ENCODE results near the gene OR13C2. TPM values are rescaled to one million over a fixed set of nuclear protein-coding genes. Genes with fewer than 3 reads are reported as not detected.
"Not testable (repeated sequence)": the region's sequence is repeated elsewhere in the genome, so short reads cannot be mapped to it uniquely, and the experiment has no call there.

Gene OR13C2, protein sequence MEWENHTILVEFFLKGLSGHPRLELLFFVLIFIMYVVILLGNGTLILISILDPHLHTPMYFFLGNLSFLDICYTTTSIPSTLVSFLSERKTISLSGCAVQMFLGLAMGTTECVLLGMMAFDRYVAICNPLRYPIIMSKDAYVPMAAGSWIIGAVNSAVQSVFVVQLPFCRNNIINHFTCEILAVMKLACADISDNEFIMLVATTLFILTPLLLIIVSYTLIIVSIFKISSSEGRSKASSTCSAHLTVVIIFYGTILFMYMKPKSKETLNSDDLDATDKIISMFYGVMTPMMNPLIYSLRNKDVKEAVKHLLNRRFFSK
- total RNA-seq = not detected

DNA sequence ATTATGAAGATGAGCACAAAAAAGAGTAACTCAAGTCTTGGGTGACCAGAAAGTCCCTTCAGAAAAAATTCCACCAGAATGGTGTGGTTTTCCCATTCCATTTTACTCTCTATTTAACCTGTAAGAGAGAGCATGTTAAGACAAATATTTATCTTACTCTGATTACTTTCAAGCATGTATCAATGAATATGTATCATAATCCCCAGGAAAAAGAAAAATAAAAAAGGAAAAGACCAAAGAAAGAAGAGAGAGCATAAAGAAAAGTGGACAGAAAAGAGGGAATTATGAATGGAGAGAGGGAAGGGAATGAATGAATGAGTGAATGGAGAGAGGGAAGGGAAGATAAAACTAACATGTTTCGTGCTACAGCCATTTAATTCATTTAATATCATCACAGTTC, at the start of gene OR13C2:
Gene OR13C2 (minus strand): TSS at position 101 of the 400 bp plus-strand sequence. CDS start 0 bp downstream, at position 101.
- POLR2A ChIA-PET, CTCF ChIA-PET: not testable (repeated sequence)

DNA sequence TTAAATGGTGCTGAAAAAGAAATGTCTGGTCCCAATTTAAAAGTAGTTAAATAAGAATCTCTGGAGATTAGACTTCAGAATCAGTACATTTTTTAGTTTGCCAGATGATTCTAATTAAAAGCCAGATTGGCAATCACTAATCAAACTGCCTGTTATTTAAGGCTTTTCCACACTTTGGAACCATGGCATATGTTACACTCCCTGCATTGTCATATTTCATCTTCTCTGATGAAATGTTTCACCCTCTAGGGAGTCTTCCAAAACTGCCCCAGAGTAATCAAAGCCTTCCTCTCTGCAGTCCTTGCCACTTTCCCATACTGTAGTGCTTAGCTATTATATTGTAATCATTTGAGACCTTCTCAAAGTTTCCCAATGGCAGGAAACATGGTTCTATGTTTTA, 30.0 kb upstream of the OR13C2 start:
- POLR2A ChIA-PET = no interaction called here

DNA sequence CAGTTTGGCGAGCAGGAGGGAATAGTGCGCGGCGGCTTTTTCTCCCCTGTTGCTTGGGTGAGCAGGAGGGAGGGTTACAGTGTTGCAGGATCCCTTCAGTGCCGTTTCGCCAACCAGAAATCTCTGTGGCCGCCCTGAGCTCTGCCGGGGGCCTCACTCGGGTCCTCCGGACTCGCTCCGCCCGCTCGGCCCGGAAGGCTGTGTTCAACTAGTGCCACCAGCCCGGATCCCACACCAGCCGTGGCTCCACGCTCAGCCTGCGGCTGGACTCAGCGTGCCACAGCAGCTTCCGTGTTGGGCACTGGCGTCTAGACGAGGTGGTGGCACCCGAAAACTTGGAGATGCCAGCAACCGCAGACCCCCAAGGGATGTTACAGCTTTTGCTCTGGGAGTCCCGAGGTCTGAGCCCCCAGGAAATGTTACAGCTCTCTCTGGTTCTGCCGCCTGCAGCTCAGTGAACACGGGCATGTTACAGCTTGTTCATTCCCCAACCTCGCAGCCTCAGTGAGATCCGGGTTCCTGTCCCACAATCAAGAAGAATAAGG, 28.6 kb upstream of the OR13C2 start:
- CTCF ChIA-PET = no interaction called here

More for the DNA sequence above, 30.0 kb upstream of the OR13C2 start:
- CTCF ChIA-PET = no interaction called here

DNA sequence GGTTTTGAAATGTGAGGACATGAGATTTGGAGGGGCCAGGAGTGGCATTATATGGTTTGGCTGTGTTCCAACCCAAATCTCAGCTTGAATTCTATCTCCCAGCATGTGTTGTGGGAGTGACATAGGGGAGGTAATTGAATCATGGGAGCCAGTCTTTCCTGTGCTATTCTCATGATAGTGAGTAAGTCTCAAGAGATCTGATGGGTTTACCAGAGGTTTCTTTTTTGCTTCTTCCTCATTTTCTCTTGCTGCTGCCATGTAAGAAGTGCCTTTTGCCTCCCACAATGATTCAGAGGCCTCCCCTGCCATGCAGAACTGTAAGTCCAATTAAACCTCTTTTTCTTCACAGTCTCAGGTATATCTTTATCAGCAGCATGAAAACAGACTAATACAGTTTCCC, 20.5 kb upstream of the OR13C2 start:
- CTCF ChIA-PET, POLR2A ChIA-PET: not testable (repeated sequence)

More for the DNA sequence above, 28.6 kb upstream of the OR13C2 start:
- POLR2A ChIA-PET = no interaction called here

DNA sequence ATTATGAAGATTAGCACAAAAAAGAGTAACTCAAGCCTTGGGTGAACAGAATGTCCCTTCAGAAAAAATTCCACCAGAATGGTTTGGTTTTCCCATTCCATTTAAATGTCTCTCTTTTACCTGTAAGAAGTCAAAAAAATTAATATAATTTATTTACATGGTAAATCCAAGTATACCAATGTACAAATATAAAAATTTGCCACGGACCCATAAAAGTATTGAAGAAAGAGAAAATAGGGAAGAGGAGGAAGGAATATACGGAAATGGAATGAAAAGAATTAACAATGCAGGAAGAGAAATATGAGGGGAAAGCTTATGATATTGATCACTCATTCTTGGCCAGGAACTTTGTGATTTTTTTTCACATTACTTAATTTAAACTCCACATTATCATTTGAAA, 12.7 kb upstream of the OR13C2 start, which contains the start of gene OR13C9:
Gene OR13C9 (minus strand): TSS at position 101 of the 400 bp plus-strand sequence. CDS start 0 bp downstream, at position 101.
- ChIA-PET POLR2A (no interaction called here), CTCF (no interaction called here)

DNA sequence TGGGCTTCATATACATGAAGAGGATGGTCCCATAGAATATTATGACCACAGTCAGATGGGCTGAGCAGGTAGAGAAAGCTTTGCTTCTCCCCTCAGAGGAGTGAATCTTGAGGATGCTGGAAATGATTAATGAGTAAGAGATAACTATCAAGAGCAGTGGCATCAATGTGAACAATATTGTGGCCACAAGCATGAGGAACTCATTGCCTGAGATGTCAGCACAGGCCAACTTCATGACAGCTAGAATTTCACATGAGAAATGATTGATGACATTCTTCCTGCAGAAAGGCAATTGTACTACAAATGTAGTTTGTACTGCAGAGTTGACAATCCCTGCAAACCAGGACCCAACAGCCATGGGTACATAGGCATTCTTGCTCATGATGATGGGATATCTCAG, 12.0 kb upstream of the OR13C2 start:
- ChIA-PET CTCF (no interaction called here), POLR2A (no interaction called here)

DNA sequence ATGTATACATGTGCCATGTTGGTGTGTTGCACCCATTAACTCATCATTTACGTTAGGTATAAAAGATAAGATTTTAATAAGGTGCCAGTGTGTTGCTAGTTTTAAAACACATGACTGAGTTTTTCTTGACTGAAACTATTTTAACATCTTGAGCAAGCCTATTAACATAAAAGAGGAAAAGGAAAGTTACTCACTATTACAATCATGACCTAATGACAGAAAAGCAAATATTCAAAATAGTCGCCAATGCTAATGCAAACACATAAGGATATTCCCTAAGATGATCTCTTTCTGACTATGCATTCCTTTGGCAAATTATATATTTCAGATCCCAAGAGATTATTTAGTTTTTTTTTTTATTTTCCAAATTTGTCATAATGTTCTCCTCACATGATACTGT, 5.8 kb upstream of the OR13C2 start:
- POLR2A ChIA-PET = no interaction called here
- CTCF ChIA-PET = no interaction called here

DNA sequence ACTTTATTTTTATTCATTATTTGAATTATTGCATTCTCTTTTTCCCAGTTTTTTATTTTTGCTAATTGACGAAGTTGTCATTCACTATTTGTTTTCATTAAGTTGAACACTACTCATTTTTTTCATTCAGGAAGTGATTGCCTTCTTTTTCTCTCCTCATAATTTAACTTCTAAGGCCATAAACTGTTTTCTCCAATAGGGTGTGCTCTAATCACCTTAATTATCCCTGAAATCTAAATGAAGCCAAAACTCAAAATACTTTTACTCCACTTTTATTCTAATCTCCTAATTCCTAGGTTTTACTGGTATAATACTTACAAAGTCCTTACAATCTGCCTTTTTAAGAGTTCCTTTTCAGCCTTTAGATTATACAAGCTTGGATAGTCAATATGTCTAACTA, 2.9 kb upstream of the OR13C2 start:
- CTCF ChIA-PET = no interaction called here
- POLR2A ChIA-PET = no interaction called here

DNA sequence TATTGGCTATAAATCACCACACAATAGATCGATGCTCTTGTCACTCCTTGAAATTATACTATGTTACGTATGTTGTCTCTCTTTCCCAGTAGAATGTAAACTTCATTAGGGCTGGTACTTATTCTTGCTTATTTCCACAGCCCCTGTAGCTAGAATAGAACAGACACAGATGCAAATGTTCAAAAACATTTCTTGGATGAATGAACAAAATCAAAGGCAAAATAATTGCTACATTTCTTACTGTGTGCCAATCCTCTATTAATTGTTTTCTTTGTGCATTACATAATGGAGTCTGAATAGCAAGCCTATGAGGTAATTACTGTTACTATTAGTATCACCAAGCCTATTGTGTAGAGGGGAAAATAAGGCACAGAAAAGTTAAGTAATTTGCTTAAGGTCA, 725 bp upstream of the OR13C2 start:
- ChIA-PET POLR2A (no interaction called here), CTCF (no interaction called here)

DNA sequence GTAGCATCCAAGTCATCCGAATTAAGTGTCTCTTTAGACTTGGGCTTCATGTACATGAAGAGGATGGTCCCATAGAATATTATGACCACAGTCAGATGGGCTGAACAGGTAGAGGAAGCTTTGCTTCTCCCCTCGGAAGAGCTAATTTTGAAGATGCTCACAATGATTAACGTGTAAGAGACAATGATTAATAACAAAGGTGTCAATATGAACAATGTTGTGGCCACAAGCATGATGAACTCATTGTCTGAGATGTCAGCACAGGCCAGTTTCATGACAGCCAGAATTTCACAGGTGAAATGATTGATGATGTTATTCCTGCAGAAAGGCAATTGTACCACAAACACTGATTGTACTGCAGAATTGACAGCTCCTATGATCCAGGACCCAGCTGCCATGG, 626 bp downstream of the OR13C2 start:
- ChIA-PET CTCF (no interaction called here), POLR2A (no interaction called here)

DNA sequence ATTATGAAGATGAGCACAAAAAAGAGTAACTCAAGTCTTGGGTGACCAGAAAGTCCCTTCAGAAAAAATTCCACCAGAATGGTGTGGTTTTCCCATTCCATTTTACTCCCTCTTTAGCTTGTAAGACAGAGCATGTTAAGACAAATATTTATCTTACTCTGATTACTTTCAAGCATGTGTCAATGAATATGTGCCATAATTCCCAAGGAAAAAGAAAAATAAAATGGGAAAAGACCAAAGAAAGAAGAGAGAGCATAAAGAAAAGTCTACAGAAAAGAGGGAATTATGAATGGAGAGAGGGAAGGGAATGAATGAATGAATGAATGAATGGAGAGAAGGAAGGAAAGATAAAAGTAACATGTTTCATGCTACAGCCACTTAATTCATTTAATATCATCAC, 6.1 kb downstream of the OR13C2 start, which contains the start of gene OR13C5:
Gene OR13C5 (minus strand): TSS at position 101 of the 400 bp plus-strand sequence. CDS start 0 bp downstream, at position 101.
- CTCF ChIA-PET, POLR2A ChIA-PET: not testable (repeated sequence)

DNA sequence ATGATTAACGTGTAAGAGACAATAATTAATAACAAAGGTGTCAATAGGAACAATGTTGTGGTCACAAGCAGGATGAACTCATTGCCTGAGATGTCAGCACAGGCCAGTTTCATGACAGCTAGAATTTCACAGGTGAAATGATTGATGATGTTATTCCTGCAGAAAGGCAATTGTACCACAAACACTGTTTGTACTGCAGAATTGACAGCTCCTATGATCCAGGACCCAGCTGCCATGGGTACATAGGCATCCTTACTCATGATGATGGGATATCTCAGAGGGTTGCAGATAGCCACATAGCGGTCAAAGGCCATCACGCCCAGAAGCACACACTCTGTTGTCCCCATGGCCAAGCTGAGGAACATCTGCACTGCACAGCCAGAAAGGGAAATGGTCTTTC, 6.7 kb downstream of the OR13C2 start:
- POLR2A ChIA-PET, CTCF ChIA-PET: not testable (repeated sequence)

DNA sequence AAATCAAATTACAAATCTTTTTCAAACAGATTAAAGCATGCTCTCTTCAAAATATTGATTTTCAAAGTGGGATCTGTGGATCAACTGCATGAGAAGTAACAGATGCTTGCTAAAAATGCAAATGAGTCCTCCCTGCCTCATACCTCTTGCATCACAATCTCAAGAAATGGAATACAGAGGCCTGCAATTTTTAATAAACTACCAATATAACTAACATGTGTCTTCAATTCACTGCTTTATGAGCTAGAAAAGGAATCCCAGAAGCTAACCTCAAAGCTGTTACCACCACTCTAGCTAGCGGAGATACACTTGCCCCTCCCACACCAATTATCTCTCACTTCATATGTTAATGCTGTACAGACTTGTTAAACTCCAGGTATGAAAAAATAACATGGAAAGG, 15.8 kb downstream of the OR13C2 start:
- POLR2A ChIA-PET = no interaction called here

DNA sequence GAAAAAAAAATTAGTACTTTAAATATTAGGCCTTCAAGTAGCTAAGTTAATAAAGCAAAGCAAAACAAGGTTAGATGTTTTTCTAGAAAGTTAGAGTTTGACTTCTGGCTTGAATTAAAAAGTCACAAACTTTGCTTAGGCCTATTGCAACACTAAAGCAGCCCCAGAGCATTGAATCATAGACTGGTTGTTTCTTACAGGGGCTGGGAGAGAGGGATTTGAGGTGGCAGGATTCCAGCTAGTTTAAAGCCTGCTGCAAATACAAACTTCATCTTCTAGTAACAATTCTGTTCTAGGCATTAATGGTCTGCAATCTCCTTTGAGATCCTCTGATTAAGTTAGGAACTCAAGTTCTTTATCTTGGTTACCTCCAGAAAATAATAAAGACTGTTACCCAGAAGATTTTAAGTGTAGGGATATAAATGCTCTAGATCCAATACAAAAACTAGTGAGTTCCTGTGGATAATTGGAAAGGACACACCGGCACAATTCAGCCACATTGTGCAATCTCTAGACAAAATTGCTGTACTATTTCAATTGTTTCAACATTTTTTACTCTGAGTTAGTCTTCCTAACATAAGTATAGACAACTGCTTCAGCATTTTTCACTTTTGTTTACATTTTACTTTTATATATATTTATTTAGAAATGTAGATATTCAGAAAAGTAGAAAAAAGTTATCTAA, 18.8 kb downstream of the OR13C2 start:
- POLR2A ChIA-PET = no interaction called here
- CTCF ChIA-PET = no interaction called here

More for the DNA sequence above, 15.8 kb downstream of the OR13C2 start:
- CTCF ChIA-PET = interaction anchor here (0.6 kb wide), 1 partner anchor 56 kb away, joined by 3 read pairs; no protein-coding TSS in a partner anchor

DNA sequence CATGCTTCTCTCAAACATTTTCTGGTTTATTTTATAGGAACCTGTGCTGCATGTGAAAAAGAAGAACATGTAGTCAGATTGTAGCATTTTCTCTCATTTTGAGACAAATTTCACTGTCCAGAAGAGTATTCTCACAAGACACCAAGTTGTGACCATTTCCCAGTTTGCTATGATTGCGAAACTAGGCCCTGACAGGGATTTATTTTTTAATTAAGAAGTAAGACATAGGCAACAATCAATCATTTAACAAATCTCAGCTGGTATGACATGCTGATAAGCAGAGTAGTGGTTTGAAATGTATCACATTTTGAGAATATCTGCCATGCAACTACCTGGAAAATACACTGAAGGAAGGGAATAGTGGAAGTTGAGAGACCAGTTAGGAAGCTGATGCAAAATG, 24.9 kb downstream of the OR13C2 start:
- ChIA-PET POLR2A (no interaction called here), CTCF (no interaction called here)

DNA sequence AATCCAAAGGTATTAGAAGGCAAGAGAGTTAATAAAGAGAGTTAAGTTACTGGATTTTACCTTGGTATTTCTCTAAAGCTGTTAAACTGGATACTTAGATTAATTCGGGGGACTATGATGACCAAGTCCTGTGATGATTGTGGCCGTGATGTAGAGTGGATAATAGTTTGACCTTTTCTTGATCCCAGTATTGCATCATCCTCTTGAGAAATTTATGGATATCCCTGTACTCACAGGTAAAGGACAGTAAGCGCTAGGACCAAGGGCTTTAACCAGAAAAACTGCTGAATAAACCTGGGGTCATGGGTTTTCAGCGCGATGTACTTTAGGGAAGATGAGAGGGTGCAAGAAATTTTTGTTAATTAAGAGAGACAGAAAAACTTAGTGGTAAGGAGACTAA, 28.2 kb downstream of the OR13C2 start:
- CTCF ChIA-PET = no interaction called here
- POLR2A ChIA-PET = no interaction called here

DNA sequence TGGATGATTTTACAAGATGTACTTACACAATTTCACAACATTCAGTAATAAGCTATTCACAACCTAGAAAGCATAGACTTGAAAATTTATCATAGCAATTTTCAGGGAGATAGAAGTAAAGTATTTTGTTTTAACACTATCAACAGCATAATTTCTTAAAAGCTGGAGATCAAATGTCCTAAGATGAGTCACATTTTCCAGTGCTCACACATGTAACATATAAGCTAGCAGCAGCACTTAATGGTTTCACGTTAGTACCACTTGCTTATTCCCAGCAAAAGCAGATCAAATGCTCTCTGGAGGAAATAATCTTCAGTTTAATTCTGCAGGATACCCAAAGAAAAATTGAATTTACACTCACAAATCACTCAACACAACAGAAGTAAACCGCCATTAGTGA, 30.0 kb downstream of the OR13C2 start:
- ChIA-PET POLR2A (no interaction called here), CTCF (no interaction called here)

DNA sequence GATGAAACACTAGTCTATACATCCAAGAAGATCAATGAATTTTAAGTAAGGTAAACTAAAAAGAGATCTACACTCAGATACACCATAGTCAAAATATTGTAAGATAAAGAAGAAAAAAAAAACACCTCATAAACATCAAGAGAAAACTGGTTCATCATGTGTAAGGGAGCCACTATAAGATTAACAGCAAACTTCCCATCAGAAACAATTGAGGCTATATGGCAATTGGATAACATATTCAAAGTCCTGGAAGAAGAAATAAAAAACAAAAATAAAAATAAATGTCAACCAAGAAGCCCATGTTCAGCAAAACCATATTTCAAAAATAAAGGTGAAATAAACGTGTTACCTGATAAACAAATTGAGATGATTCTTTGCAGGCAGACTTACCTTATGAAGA, 32.8 kb downstream of the OR13C2 start:
- CTCF ChIA-PET = no interaction called here
- POLR2A ChIA-PET = no interaction called here

DNA sequence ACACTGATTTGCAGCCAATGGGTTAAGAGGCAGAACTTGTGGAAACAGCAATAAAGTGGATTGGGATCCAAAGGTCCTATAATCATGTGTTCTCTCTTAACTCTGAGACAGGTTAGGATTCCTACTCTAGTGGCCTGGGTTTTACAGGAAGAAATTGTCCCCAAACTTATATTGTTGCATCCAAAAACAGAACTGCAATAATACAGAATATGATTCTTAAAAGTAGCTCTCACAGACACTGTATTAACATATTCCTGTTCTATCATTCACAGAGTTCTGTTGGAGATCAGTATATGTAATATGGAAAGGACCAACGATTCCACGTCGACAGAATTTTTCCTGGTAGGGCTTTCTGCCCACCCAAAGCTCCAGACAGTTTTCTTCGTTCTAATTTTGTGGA, 36.6 kb downstream of the OR13C2 start, which contains the start of gene OR13C8:
Gene OR13C8 (plus strand): TSS at position 301 of the 400 bp plus-strand sequence. CDS start 0 bp downstream, at position 301.
- ChIA-PET POLR2A (no interaction called here), CTCF (no interaction called here)

DNA sequence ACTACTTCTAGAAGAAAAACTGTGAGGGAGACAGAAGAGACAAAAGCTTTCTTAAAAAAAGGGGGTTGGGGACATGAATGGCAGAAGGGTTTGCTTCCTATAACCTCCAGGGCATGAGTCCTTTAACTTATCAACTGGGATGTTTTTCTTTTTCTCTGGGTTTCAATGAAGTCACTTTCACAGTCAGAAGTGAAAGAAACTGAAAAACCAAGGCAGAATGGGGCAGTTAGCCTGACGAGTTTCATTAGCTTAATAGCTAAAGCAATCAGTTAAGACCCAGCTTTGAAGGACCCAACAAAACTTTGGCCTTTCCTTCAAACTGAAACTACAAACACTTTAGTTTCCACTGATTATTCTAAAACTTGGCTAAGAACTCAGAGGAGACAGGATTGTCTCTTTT, 41.1 kb downstream of the OR13C2 start:
- CTCF ChIA-PET = interaction anchor here (0.7 kb wide), 1 partner anchor 244 kb away, joined by 3 read pairs; no protein-coding TSS in a partner anchor

More for the DNA sequence above, 41.1 kb downstream of the OR13C2 start:
- POLR2A ChIA-PET = no interaction called here

Data from activated CD8-positive, alpha-beta memory T cell treated with anti-CD3 and anti-CD28 coated beads for 36 hours (primary cell).